HG03571 (cell line): ENCODE results near the gene PPP2R5D.
"Not testable (repeated sequence)": the region's sequence is repeated elsewhere in the genome, so short reads cannot be mapped to it uniquely, and the experiment has no call there.

Experiments used
- ATAC-seq: cut with Tn5 transposase; IDR thresholded peaks from one replicate; pipeline ENCODE4 v1.9.1; 2021; ENCODE audit not compliant: unreplicated experiment

PPP2R5D gene

GRCh38 chr6:43021270-43022047, 37.1 kb downstream of the PPP2R5D start, which contains the start of gene RRP36:
RRP36 (plus strand) TSS chr6:43021623; CDS start chr6:43021655, 32 bp downstream.
- ATAC-seq = no peak

GRCh38 chr6:43024436-43024835, 40.1 kb downstream of the PPP2R5D start:
- ATAC-seq = no peak

GRCh38 chr6:43026365-43026764, 42.0 kb downstream of the PPP2R5D start:
- ATAC-seq = no peak

DNA sequence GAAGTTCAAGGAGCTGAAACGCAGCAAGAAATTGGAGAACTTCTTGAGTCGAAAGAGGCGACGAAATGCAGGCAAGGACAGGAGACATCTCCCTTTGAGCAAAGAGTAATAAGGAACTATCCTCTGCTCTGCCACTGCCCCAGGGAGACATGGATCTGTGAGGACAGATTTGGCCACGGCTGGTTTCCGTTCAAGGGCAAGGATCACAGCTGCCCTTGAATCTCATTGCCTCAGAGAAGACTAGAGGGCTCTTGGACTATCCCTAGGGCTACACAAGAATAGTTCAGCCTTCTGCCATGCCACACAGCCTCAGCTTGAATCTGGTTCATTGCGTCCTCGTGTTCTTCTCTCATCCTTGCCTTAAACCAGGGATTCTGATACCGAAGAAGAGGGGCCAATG, 44.8 kb downstream of the PPP2R5D start:
- ATAC-seq = no peak

DNA sequence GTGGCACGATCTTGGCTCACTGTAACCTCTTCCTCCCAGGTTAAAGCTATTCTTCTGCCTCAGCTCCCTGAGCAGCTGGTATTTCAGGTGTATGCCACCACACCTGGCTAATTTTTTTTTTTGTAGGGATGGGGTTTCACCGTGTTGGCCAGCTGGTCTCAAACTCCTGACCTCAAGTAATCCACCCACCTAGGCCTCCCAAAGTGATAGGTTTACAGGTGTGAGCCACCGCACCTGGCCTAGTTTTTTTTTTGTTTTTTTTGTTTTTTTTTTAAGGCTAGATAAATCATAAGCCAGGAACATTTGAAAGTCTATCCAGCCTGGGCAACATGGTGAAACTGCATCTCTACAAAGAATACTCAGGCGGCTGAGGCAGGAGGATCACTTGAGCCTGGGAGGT, 48.0 kb downstream of the PPP2R5D start:
- no peak for ATAC-seq

- ATAC-seq = no peak
Measured at GRCh38 chr6:43033496-43034189, 49.3 kb downstream of the PPP2R5D start.

- no peak for ATAC-seq
Measured at GRCh38 chr6:43034190-43034525, 49.8 kb downstream of the PPP2R5D start.

GRCh38 chr6:43035495-43036194, 51.3 kb downstream of the PPP2R5D start:
- no peak for ATAC-seq

DNA sequence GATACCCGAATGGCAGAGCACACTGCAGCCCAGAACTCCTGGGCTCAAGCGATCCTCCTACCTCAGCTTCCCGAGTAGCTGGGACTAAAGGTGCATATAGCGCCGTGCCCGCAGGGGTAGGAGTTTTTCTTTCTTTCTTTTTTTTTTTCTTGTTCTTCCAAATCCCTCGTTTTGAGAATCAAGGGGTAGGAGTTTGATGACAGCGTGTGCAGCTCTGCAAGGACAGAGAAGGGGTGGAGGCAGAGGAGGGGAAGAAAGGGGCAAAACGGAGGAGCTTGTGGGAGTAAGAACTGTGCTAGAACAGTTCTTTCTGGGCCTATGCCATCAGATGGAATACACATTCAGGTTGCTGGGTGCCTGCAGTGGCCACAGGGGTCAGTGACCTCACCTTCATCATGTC, 52.3 kb downstream of the PPP2R5D start:
- ATAC-seq = no peak

- no peak for ATAC-seq
Measured at GRCh38 chr6:43037197-43037596, 52.8 kb downstream of the PPP2R5D start.

DNA sequence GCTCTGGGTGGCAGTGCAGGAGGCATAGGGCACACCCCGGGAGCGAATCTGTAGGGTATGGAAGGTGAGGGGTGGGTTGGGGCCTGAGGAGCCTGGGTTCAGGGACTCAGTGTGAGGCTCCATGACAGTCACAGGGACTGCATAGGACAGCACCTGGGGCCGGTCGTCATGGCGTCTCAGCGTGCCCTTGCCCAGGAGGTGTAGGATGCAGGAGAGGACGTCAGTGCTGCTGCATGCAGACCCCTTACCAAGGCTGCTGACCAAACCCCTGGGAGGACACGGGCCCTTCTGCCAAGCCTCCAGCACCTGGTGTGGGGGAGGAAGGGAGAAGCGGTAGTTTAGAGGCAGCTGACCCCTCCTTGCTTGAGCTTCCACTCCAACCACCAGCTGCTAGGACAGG, 53.3 kb downstream of the PPP2R5D start:
- ATAC-seq = no peak

- no peak for ATAC-seq
Measured at GRCh38 chr6:43038727-43039126, 54.4 kb downstream of the PPP2R5D start.

GRCh38 chr6:43040542-43041257, 56.3 kb downstream of the PPP2R5D start:
- no peak for ATAC-seq

DNA sequence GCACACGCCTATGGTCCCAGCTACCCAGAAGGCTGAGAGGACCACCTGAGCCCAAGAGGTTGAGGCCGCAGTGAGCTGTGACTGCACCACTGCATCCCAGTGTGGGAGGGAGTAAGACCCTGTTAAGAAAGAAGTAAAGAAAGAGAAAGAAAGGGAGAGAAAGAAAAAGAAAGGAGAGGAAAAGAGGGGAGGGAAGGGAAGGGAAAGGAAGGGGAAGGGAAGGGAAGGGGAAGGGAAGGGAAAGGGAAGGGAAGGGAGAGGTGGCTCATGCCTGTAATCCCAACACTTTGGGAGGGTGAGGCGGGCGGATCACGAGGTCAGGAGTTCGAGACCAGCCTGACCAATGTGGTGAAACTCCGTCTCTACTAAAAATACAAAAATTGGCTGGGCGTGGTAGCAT, 57.1 kb downstream of the PPP2R5D start:
- not testable (repeated sequence) for ATAC-seq

- no peak for ATAC-seq
Measured at GRCh38 chr6:43043310-43043709, 58.9 kb downstream of the PPP2R5D start.

GRCh38 chr6:43045371-43045930, 61.1 kb downstream of the PPP2R5D start:
- no peak for ATAC-seq

DNA sequence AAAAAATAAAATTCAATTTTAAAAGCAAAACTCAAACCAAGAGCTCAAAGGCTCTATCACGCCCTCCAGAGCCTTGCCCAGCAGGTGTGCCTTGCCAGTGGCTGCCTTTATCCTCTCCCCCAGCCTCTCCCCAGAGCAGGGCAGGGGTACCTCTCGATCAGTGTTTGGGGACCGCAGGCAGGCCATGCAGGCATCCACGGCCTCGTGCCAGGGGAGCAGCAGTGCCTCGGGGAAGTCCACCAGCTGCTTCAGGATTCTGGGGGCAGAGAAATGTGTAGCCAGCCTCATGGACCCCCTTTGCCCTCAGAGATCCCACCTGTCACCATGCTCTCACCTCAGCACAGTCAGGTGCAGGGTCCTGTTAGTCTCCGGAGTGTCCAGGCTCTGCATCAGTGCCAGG, 63.6 kb downstream of the PPP2R5D start:
- ATAC-seq = no peak

DNA sequence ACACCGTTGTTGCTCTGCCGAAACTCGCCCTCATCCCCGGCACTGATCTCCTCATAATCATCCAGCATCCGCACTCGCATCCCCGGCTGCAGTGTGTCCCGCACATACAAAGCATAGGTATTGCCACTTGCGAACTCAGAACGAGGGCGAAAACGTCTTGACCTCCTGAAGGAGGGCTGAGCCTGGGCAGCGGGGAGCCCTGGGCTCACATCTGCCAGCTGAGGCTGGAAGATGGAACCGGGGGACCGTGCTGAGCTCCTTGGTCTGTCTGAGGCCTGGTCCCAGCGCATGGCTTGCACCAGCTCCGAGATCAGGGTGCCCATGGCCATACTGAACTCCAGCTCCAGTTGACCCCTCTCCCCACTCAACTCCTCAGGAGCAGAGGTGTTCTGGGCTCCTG, 66.6 kb downstream of the PPP2R5D start:
- no peak for ATAC-seq

GRCh38 chr6:43052225-43052841, 68.0 kb downstream of the PPP2R5D start:
- ATAC-seq = no peak

GRCh38 chr6:43052842-43053544, 68.6 kb downstream of the PPP2R5D start:
- no peak for ATAC-seq
